Left cardiac atrium (tissue), 4 donors: ENCODE data around the gene WDFY4. TPM values are rescaled to one million over a fixed set of nuclear protein-coding genes. Genes with fewer than 3 reads are reported as not detected.

Source experiments
- ATAC-seq, 2 donors: fragments of 200-7000 bp; cut with Tn5 transposase; one replicate each; pipeline ENCODE4 v1.9.1; 2020; ENCODE audit warnings: mild to moderate bottlenecking in 2 of 2, moderate library complexity in 2 of 2
- DNase-seq: peaks from one replicate; pipeline ENCODE4 v3.0.0-alpha.2; 2020
- intact Hi-C, 2 donors: fragments of 100-400 bp; cut with DNase I; formaldehyde crosslinking; loops; one replicate each; pipeline versions ENCODE4 v1.14.1 to v1.15.1; 2022 to 2023
- total RNA-seq, 2 donors: library from RNA; stranded (reverse); fragmentation: NEBNext Ultra II Directional; extraction: Animal tissue kit (Norgen Biotek cat#: 25700); gene quantifications; one replicate each; pipeline ENCODE4 v1.2.1, GENCODE V29; 2021
- donor health status: DM: no; HTN: yes; CAD: no.
- donor health status: DM: no; HTN: yes; CAD: no; lungs with severe emphysema.
- donor health status: DM: yes; HTN: yes; CAD: no.
- donor health status: Dilated cardiomyopathy.

The WDFY4 gene
- total RNA-seq, 2 donors from 2014 or later = 2.6 to 3.8 TPM

GRCh38 chr10:48762064-48763042 lies 77.7 kb downstream of the WDFY4 start:
- DNase-seq = no peak
- intact Hi-C loops = no loop called here
- no peak for ATAC-seq

GRCh38 chr10:48763403-48763965 lies 78.8 kb downstream of the WDFY4 start:
- no peak for DNase-seq
- ATAC-seq = no peak
- intact Hi-C loops = no loop called here

- DNase-seq (no peak), ATAC-seq (no peak)
- intact Hi-C loops = no loop called here
These were observed 79.8 kb downstream of the WDFY4 start for GRCh38 chr10:48764486-48764885.

- ATAC-seq (no peak), DNase-seq (no peak)
- intact Hi-C loops = no loop called here
These were observed 80.4 kb downstream of the WDFY4 start for GRCh38 chr10:48765039-48765438.

- intact Hi-C loops = no loop called here
These were observed 80.9 kb downstream of the WDFY4 start for GRCh38 chr10:48765527-48765926.

GRCh38 chr10:48767373-48768143 lies 82.9 kb downstream of the WDFY4 start:
- ATAC-seq = no peak
- intact Hi-C loops = no loop called here

More at GRCh38 chr10:48765527-48765926, 80.9 kb downstream of the WDFY4 start:
- DNase-seq (no peak), ATAC-seq (no peak)

GRCh38 chr10:48768144-48768766 lies 83.6 kb downstream of the WDFY4 start:
- DNase-seq (no peak), ATAC-seq (no peak)
- intact Hi-C loops = no loop called here

More at GRCh38 chr10:48767373-48768143, 82.9 kb downstream of the WDFY4 start:
- no peak for DNase-seq

- DNase-seq (no peak), ATAC-seq (no peak)
- intact Hi-C loops = no loop called here
These were observed 84.3 kb downstream of the WDFY4 start for GRCh38 chr10:48768926-48769325.

GRCh38 chr10:48769706-48770435 lies 85.2 kb downstream of the WDFY4 start:
- no peak for DNase-seq
- no peak for ATAC-seq
- intact Hi-C loops = no loop called here

GRCh38 chr10:48770561-48771089 lies 86.0 kb downstream of the WDFY4 start:
- DNase-seq (no peak), ATAC-seq (no peak)
- intact Hi-C loops = no loop called here

GRCh38 chr10:48771234-48771633 lies 86.6 kb downstream of the WDFY4 start:
- intact Hi-C loops = no loop called here
- no peak for ATAC-seq
- DNase-seq = no peak

GRCh38 chr10:48772059-48772458 lies 87.4 kb downstream of the WDFY4 start:
- no peak for ATAC-seq
- DNase-seq = no peak
- intact Hi-C loops = no loop called here

GRCh38 chr10:48773580-48773979 lies 88.9 kb downstream of the WDFY4 start:
- DNase-seq (no peak), ATAC-seq (no peak)
- intact Hi-C loops = no loop called here

- DNase-seq (no peak), ATAC-seq (no peak)
- intact Hi-C loops = no loop called here
These were observed 89.9 kb downstream of the WDFY4 start for GRCh38 chr10:48774416-48775205.

GRCh38 chr10:48775206-48775517 lies 90.5 kb downstream of the WDFY4 start:
- ATAC-seq (no peak), DNase-seq (no peak)

GRCh38 chr10:48776005-48776522 lies 91.4 kb downstream of the WDFY4 start:
- ATAC-seq (no peak), DNase-seq (no peak)
- intact Hi-C loops = no loop called here

More at GRCh38 chr10:48775206-48775517, 90.5 kb downstream of the WDFY4 start:
- intact Hi-C loops = no loop called here

- intact Hi-C loops = no loop called here
- no peak for DNase-seq
These were observed 91.9 kb downstream of the WDFY4 start for GRCh38 chr10:48776528-48776927.

GRCh38 chr10:48777110-48777509 lies 92.4 kb downstream of the WDFY4 start:
- ATAC-seq (no peak), DNase-seq (no peak)
- intact Hi-C loops = no loop called here

More at GRCh38 chr10:48776528-48776927, 91.9 kb downstream of the WDFY4 start:
- no peak for ATAC-seq
